ENCODE data around the gene PDZRN3. TPM values are rescaled to one million over a fixed set of nuclear protein-coding genes. Genes with fewer than 3 reads are reported as not detected.

Gene PDZRN3
- total RNA-seq, 1 experiment from 2014 or later, result not detected

DNA sequence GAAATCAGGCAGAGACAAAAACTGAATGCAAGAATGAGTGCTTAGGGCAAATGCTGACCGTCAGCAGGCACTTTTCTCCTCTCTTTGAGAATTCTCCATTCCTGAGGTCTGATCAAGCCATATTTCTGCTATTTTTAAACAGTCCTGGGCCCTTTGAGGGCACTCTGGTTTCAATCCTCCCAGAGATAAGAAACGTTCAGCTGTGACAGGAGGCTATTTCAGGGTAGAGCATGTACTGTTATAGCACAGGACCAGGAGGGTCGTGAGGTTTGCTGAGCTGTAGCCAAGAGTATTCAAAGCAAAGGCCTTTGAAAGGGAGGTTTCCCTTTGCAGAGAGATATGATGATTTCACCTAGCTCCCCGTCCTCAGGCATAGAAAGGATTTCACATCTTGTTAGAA lies 39.6 kb upstream of the PDZRN3 start:
- H3K4me2 ChIP-seq, result no peak overlapping the region
- no peaks in the 10 kb centered on the region for H3K36me3 ChIP-seq (ENCODE audit: low read depth)
- H2AFZ ChIP-seq, result no peak overlapping the region
- TF ChIP-seq CTCF (conservative IDR thresholded peaks at IDR 0.05), result no peak
- TF ChIP-seq EZH2 (IDR thresholded peaks at IDR 0.05; ENCODE audit: low read depth), result no peak
- no peak overlapping the region for H3K27ac ChIP-seq
- CTCF ChIA-PET, result no interaction called here
- H3K9me2 ChIP-seq (ENCODE audit: insufficient read depth), result no peaks in the 10 kb centered on the region
- no peaks in the 10 kb centered on the region for H3K9me3 ChIP-seq (ENCODE audit: insufficient read depth, low read depth)
- POLR2A ChIA-PET (ENCODE audit: unreplicated experiment), result no interaction called here
- DNase-seq, result no peak
- no peaks in the 10 kb centered on the region for H3K27me3 ChIP-seq (ENCODE audit: insufficient read depth, low read depth)
- no peaks in the 10 kb centered on the region for H3F3A ChIP-seq (ENCODE audit: insufficient read depth, low read depth)
- intact Hi-C loops (cut with micrococcal nuclease; ENCODE audit: unreplicated experiment), result no loop called here
- H3K79me2 ChIP-seq (ENCODE audit: low read depth), result no peaks in the 10 kb centered on the region
- no peak overlapping the region for H3K4me3 ChIP-seq
- no peaks in the 10 kb centered on the region for H4K20me1 ChIP-seq (ENCODE audit: insufficient read depth)
- BruUV-seq (replicated peaks), result no TSS peak
- no peaks in the 10 kb centered on the region for H3K4me1 ChIP-seq (replicated peaks; ENCODE audit: insufficient read depth)

GRCh38 chr3:73663495-73663894 lies 38.8 kb upstream of the PDZRN3 start:
- no TSS peak for BruUV-seq (replicated peaks)
- Histone ChIP-seq H3K79me2 (ENCODE audit: low read depth) (no peaks in the 10 kb centered on the region), H3K4me1 (replicated peaks; ENCODE audit: insufficient read depth) (no peaks in the 10 kb centered on the region), H4K20me1 (ENCODE audit: insufficient read depth) (no peaks in the 10 kb centered on the region), H3K9me3 (ENCODE audit: insufficient read depth, low read depth) (no peaks in the 10 kb centered on the region), H3K4me2 (no peak overlapping the region), H3K9me2 (ENCODE audit: insufficient read depth) (no peaks in the 10 kb centered on the region), H3F3A (ENCODE audit: insufficient read depth, low read depth) (no peaks in the 10 kb centered on the region), H3K4me3 (no peak overlapping the region), H3K27me3 (ENCODE audit: insufficient read depth, low read depth) (no peaks in the 10 kb centered on the region), H2AFZ (no peak overlapping the region), H3K27ac (no peak overlapping the region), H3K36me3 (ENCODE audit: low read depth) (no peaks in the 10 kb centered on the region)
- no peak for DNase-seq
- ChIA-PET POLR2A (ENCODE audit: unreplicated experiment) (no interaction called here), CTCF (no interaction called here)
- TF ChIP-seq CTCF (conservative IDR thresholded peaks at IDR 0.05) (no peak), EZH2 (IDR thresholded peaks at IDR 0.05; ENCODE audit: low read depth) (no peak)
- intact Hi-C loops (cut with micrococcal nuclease; ENCODE audit: unreplicated experiment), result no loop called here

DNA sequence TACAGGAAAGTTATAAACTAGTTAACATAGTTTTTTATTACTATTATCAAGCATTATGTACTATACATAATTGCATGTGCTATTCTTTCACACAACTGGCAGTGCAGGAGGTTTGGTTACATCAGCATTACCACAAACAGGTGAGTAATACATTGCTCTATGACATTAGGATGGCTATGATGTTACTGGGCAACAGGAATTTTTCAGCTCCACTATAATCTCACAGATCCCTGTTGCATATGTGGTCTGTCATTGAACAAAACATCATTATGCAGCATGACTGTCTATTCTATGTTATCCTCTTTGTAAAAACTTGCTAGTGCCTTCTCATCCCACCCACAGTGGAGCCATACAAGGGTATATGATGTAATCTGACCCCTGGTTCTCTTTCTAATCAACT lies 36.5 kb upstream of the PDZRN3 start:
- no peaks in the 10 kb centered on the region for H3K79me2 ChIP-seq (ENCODE audit: low read depth)
- POLR2A ChIA-PET (ENCODE audit: unreplicated experiment), result no interaction called here
- CTCF ChIA-PET, result no interaction called here
- intact Hi-C loops (cut with micrococcal nuclease; ENCODE audit: unreplicated experiment), result no loop called here
- no peaks in the 10 kb centered on the region for H3K9me3 ChIP-seq (ENCODE audit: insufficient read depth, low read depth)
- TF ChIP-seq CTCF (conservative IDR thresholded peaks at IDR 0.05), result no peak
- no peak for TF ChIP-seq EZH2 (IDR thresholded peaks at IDR 0.05; ENCODE audit: low read depth)
- BruUV-seq (replicated peaks), result no TSS peak
- no peaks in the 10 kb centered on the region for H3F3A ChIP-seq (ENCODE audit: insufficient read depth, low read depth)
- no peak for DNase-seq
- no peak overlapping the region for H2AFZ ChIP-seq
- H3K4me2 ChIP-seq, result no peak overlapping the region
- no peaks in the 10 kb centered on the region for H3K36me3 ChIP-seq (ENCODE audit: low read depth)
- H3K27me3 ChIP-seq (ENCODE audit: insufficient read depth, low read depth), result no peaks in the 10 kb centered on the region
- no peaks in the 10 kb centered on the region for H3K4me1 ChIP-seq (replicated peaks; ENCODE audit: insufficient read depth)
- no peaks in the 10 kb centered on the region for H3K9me2 ChIP-seq (ENCODE audit: insufficient read depth)
- H3K27ac ChIP-seq, result no peak overlapping the region
- H3K4me3 ChIP-seq, result no peak overlapping the region
- H4K20me1 ChIP-seq (ENCODE audit: insufficient read depth), result no peaks in the 10 kb centered on the region

All from PC-9 (cell line).